HG02798 (cell line): Measurements from ENCODE around the gene PEAK1.

Experiments
- ATAC-seq: cut with Tn5 transposase; IDR thresholded peaks from one replicate; pipeline ENCODE4 v1.9.1; 2021; ENCODE audit warnings: mild to moderate bottlenecking; ENCODE audit not compliant: unreplicated experiment, poor library complexity

PEAK1 gene

DNA sequence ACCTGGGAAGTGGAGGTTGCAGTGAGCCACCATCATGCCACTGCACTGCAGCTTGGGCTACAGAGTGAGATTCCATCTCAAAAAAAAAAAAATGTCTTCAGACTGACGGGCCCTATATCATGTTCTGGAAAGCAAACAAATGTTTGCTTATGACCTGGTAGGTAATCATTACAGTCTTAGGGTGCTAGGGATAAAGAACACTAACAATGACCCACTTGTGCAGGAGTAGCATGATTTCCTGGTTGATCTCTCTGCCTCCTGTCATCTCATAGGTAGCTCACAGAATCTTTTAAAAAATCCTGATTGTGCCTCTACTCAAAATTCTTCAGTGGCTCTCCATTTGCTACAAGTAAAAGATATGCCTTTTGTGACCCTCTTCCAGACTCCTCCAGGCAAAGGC lies 274.5 kb downstream of the PEAK1 start:
- ATAC-seq = no peak

- no peak for ATAC-seq
Observed at GRCh38 chr15:77144492-77145070, 275.3 kb downstream of the PEAK1 start.

GRCh38 chr15:77144026-77144425 lies 275.9 kb downstream of the PEAK1 start:
- ATAC-seq = no peak

DNA sequence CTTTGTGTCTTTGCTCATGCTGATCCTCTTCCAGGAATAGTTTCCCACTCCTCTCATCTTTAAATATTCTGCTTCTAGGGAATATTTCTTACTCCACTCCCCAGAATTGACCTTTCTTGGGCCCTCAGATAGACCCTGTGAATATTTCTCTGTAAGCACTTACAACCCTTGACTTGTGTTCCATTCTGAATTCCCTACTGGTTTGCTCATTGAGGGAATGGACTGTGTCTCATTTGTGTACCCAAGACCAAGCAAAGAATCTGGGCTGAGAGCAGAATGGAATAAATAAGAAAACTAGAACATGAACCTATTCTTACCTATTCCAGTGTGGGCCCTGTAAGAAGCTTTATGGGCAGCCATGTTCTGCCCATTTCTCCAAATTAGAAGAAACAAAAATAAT lies 276.3 kb downstream of the PEAK1 start:
- ATAC-seq = no peak

GRCh38 chr15:77143191-77143590 lies 276.7 kb downstream of the PEAK1 start:
- no peak for ATAC-seq

DNA sequence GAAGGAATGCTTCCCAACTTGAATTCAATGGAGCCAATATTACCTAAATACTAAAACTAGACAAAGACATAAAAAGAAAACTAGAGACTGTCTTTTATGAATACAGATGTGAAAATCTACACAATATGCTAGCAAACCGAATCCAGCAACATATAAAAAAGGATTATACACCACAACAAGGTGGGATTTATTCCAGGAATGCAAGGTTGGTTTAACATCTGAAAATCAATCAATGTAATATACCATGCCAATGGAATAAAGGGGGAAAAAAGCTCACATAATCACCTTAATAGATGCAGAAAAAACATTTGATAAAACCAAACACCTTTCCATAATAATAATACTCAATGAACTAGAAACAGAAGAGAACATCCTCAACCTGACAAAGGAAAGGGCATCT lies 279.7 kb downstream of the PEAK1 start:
- ATAC-seq = no peak

DNA sequence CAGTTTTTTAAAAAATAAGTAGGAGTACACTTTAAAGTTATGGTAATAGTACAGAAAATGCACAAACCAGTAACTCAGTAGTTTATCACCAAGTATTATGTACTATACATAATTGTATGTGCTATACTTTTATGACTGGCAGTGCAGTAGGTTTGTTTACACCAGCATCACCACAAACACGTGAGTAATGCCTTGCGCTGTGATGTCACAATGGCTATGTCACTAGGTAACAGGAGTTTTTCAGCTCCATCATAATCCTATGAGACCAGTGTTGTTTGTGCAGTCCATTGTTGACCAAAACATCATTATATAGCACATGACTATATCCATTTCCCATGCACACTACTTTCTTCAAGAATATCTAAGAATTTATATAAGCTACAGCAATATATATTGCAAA lies 280.6 kb downstream of the PEAK1 start:
- no peak for ATAC-seq

DNA sequence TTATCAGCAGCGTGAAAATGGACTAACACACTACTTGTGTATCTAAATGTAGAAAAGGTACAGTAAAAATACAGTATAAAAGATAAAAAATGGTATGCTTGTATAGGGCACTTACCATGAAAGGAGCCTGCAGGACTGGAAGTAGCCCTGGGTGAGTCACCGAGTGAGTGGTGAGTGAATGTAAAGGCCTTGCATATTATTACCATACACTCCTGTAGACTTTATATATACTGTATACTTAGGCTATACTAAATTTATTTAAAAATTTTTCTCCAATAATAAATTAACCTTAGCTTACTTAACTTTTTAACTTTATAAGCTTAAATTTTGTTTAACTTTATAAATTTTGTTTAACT lies 281.8 kb downstream of the PEAK1 start:
- ATAC-seq = no peak

DNA sequence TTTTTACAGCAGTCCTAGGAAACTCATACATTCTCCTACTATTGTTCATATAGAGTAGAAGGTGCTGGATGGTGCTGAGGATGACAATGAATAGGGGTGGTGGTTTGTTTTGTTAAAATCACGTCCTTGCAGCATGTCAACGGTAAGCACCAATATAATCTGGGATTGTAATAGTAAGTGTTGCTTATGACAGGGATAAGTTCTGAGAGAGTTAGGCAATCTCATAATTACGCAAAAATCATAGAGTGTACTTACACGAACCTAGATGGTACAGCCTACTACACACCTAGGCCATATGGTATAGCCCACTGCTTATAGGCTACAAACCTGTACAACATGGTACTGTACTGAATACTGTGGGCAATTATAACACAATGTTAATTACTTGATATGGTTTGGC lies 284.7 kb downstream of the PEAK1 start:
- no peak for ATAC-seq

- no peak for ATAC-seq
Observed at GRCh38 chr15:77130315-77130930, 289.5 kb downstream of the PEAK1 start.

GRCh38 chr15:77127626-77128025 lies 292.3 kb downstream of the PEAK1 start:
- no peak for ATAC-seq

DNA sequence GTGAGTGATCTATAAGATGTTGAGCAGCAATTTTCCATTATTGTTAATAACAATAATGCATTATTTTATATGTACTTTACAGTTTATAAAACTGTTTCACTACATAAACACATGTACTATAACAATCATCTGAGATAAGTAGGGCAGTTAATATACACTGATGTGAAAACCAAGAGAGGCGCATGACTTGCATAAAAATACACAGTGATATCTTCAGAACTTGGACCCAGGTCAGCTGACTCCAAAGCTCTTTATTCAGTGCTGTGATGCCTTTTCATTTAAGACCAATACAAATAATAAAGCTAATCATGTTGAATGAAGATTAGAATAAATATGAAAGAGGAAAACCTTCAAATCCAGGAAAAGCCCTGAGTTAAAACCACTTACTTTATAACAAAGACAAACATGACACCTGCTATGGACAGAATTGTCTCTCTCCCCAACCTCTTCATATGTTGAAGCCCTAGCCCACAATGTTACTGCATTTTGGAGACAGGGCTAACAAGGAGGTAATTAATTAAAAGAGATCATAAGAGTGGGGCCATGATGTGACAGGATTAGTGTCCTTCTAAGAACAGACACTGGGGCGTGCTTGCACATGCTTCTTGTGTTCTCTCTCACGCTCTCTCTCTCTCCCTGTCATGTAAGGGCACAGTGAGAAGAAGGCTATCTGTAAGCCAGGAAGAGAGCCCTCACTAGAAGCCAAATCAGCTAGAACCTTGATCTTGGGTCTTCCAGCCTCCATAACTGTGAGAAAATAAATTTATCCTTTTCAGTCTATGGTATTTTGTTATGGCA lies 293.2 kb downstream of the PEAK1 start:
- no peak for ATAC-seq

DNA sequence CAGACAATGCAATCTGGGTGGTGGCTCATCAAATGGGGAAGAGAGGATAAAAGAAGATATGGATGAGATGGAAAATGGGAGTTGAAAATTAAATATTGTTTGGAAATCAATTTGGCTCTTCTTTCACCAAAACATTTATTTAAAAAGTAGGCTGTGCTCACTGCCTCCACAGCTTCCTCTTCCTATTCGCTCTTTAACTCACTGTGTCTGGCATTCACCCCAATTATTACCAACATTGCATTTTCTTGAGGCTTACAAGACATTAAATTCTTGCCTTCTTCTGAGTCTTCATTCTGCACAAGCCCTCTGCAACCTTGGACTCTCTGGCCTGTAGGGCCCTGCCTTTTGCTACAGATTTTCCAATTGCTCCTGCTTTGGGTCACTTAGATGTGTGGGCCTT lies 296.1 kb downstream of the PEAK1 start:
- ATAC-seq = no peak

DNA sequence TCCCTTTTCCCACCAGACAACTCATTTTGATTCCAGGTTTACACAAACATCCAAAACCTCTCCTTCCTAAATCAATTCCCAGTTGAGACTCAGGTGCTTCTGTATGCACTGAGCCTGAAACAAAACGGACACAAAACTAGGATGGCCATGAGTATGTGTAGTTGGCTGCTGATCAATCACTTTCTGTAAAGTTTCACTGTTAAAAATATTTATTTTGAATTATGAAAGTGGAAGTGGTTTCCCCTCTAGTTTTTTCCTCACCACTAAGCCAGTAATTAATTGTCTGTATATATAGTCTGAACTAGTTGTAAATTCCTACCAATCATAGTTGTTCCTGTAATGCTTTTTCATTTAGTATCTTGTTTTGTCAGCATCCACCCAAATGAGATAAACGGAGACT lies 297.3 kb downstream of the PEAK1 start:
- no peak for ATAC-seq

GRCh38 chr15:77121599-77121998 lies 298.3 kb downstream of the PEAK1 start:
- no peak for ATAC-seq

DNA sequence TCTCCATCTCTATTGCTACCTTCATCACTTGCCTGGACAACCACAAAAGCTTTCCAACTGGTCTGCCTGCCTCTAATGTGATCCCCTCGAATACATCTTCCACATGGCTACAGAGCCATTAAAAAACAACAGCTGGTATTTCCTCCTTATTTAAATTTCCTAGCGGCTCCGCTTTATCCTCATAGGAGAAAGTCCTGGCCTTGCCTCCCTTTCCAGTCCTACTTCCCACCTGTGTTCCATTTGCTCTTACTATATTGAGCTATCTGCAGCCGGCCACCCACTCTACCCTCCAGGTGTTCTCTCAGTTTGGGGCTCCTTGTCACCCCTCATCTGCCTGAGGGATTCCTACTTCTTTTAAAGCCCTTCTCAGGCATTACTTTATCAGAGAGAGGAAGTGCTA lies 299.3 kb downstream of the PEAK1 start:
- ATAC-seq = no peak

DNA sequence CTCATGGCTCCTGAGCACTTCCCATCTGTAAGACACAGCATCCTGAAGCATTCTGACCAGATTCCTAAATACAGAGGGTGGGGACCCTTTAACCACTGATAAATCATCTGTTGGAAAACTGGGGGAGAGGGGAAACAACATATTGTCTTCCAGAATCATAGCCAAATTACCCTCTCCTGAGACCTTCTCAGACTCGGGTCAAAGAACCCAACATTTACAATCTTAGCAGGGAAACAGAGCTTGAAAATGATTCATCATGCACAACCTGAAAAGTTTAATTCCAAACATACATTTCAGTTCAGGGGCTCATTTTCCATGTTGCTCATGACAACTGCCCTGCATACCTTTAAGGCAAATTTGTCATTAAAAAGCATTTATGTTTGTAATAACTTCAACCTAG lies 300.5 kb downstream of the PEAK1 start:
- ATAC-seq = no peak

- ATAC-seq = no peak
Observed at GRCh38 chr15:77118882-77119321, 301.0 kb downstream of the PEAK1 start.

GRCh38 chr15:77115179-77115578 lies 304.7 kb downstream of the PEAK1 start:
- no peak for ATAC-seq

DNA sequence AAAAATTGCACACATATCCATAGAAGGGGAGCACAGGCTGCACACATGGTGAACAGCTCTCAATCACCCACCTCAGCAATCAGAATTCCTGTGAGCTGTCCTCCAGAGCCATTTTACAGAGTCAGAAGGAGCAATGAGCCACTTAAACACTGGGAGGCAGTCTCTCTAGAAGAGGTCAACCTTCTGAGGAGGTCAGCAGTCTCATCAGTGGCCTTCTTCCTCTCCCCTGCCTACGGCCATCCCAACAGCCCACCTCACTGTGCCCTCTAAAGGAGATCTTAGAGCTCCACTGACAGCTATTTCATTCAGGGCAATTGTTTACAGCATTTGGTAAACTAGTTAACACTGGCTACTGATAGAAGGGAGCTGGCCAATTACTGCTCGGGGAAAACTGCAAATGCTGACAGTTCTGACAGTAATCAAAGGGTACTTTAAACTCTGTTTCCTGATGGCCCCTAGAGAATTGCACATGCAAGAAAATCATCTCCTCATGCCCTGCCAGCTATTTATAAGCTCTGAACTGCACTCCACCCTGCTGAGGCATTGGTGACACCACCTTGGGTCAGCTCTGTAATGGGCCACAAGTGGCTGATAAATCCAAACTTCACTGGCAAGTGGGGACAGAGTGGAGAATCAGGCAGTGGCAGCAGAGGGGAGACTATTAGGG lies 306.9 kb downstream of the PEAK1 start:
- ATAC-seq = no peak

DNA sequence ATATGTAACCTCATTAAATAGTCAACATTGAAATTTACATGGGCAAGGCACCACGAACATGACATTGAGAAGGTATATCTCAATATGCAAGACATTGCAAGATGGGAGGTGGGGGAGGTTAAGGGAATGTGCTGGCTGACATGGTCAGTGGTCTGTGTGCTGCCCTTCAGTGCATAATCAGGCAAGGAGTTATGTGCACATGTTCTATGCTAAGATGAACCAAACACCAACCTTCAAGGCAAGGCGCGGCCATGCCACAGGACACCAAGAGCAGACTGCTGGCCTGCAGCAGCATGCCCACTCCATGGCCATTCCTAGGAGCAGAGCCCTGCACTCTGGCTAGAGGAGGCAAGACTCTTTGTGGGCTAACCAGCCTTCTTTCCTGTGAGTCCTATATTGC lies 308.1 kb downstream of the PEAK1 start:
- no peak for ATAC-seq
